ENCODE data around the gene ZNF511. TPM values are rescaled to one million over a fixed set of nuclear protein-coding genes. Genes with fewer than 3 reads are reported as not detected.
"Not testable (repeated sequence)": the region's sequence is repeated elsewhere in the genome, so short reads cannot be mapped to it uniquely, and the experiment has no call there.

The ZNF511 gene
- total RNA-seq, 1 experiment from 2014 or later, result 37.9 TPM

DNA sequence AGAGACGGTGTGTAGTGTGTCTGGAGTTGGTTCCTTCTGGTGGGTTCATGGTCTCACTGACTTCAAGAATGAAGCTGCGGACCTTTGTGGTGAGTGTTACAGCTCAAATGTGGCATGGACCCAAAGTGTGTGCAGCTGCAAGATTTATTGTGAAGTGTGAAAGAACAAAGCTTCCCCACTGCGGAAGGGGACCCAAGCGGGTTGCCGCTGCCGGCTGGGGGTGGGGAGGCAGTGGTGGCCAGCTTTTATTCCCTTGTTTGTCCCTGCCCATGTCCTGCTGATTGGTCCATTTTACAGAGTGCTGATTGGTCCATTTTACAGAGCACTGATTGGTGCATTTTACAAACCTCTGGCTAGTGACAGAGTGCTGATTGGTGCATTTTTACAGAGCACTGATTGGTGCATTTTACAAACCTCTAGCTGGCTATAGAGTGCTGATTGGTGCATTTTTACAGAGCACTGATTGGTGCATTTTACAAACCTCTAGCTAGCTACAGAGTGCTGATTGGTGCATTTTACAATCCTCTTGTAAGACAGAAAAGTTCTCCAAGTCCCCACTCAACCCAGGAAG lies 12.2 kb downstream of the ZNF511 start:
- not testable (repeated sequence) for H3K27ac ChIP-seq; H3K4me3 ChIP-seq; H3K9me3 ChIP-seq (replicated peaks); H3K36me3 ChIP-seq; H3K4me1 ChIP-seq (replicated peaks); DNase-seq (ENCODE audit: low read depth in 1 of 2, low spot score in 2 of 2)
- H3K27me3 ChIP-seq (replicated peaks), result peaks cover 12% of the 10 kb centered on the region

- DNase-seq (ENCODE audit: low read depth in 1 of 2, low spot score in 2 of 2), result not testable (repeated sequence)
Measured at GRCh38 chr10:133322064-133322709, 13.5 kb downstream of the ZNF511 start.

DNA sequence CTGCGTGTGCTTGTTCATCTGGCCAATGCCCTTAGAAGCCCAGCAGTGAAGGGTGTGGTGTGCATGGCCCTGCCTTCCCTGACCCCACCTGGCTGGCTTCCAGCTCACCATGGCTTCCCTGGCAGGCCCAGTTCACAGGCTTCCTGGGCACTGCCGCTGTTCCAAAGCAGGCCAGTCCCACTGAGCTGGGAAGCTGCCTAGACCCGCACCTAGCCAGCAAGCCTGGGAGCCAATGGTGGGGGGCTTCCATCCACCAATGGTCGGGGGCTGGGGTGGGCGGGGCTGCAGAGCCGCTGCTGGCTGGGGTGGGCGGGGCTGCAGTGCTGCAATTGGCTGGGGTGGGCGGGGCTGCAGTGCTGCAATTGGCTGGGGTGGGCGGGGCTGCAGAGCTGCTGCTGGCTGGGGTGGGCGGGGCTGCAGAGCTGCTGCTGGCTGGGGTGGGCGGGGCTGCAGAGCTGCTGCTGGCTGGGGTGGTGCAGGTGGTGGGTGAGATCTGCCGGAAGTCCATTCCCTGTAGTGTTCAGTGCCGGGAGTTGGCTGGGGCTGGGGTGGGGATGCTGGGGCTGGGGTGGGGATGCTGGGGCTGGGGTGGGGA lies 15.6 kb downstream of the ZNF511 start:
- no peaks in the 10 kb centered on the region for H3K4me1 ChIP-seq (replicated peaks)
- H3K9me3 ChIP-seq (replicated peaks), result no peaks in the 10 kb centered on the region
- no peak overlapping the region for H3K4me3 ChIP-seq
- no peak for DNase-seq (ENCODE audit: low read depth in 1 of 2, low spot score in 2 of 2)
- no peaks in the 10 kb centered on the region for H3K36me3 ChIP-seq
- H3K27me3 ChIP-seq (replicated peaks), result peaks cover 40% of the 10 kb centered on the region
- no peak overlapping the region for H3K27ac ChIP-seq

More at GRCh38 chr10:133322064-133322709, 13.5 kb downstream of the ZNF511 start:
- not testable (repeated sequence) for H3K9me3 ChIP-seq (replicated peaks); H3K4me1 ChIP-seq (replicated peaks); H3K36me3 ChIP-seq; H3K27ac ChIP-seq; H3K4me3 ChIP-seq
- H3K27me3 ChIP-seq (replicated peaks), result peaks cover 25% of the 10 kb centered on the region

- Histone ChIP-seq H3K36me3 (no peaks in the 10 kb centered on the region), H3K27ac (no peak overlapping the region), H3K4me1 (replicated peaks) (peaks cover 1% of the 10 kb centered on the region; the same call in 1 of the 2 replicates), H3K27me3 (replicated peaks) (peaks cover 42% of the 10 kb centered on the region), H3K9me3 (replicated peaks) (no peaks in the 10 kb centered on the region), H3K4me3 (no peak overlapping the region)
- DNase-seq (ENCODE audit: low read depth in 1 of 2, low spot score in 2 of 2), result no peak
Measured at GRCh38 chr10:133324857-133325260, 16.1 kb downstream of the ZNF511 start.

DNA sequence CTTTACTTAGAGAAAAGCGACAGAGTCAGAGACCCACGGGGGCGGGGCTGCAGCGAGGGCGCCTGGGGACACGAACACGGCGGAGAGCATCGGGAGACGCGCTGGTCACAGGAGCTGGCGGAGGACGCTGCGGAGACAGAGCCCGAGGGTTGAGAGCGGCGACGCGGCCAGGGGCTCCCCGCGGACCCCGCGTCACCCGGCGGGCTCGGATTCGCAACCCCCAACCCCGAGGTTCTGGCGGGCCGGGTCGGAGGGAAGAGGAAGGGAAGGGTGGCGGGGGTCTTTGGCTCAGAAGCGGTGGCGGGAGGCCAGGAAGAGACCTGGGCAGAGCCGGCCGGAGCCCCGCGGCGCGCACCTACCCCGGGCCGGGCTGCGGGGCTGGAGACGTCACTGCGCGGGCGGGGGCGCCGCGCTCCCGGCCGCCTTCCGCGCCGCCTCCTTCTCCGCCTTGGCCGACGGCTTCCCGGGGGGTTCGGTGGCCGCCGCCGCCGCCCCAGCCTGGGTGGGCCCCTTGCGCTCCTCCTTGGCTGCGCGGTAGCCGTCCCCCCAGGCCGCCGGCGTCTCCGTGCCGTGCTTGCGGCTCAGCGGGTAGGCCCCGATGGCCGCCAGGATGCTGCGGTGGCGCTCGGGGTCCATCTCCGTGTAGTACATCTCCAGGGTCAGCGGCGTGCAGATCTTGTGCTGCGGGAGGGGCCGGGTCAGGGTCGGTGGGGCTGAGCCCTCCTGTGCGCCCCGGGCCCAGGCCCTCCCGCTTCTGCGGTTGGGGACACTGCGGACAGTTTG lies 16.9 kb downstream of the ZNF511 start:
- H3K4me3 ChIP-seq, result no peak overlapping the region

DNA sequence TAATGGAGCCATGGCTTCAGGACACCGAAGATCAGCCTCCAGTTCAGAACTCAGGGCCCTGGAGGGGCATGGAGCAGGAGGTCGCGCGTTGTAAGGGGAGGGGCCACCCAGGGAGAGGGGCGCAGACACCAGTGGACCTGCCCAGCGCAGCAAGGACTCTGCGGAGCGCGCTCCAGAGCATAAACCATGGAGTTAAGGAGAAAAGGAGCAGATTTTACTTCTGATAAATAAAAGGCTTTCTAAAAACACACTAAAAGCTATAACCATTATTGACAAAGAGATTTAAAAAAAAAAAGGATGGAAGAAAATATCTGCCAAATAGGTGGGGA lies 17.5 kb downstream of the ZNF511 start:
- no peak for DNase-seq (ENCODE audit: low read depth in 1 of 2, low spot score in 2 of 2)
- no peak overlapping the region for H3K4me3 ChIP-seq

More for the DNA sequence above, 16.9 kb downstream of the ZNF511 start:
- DNase-seq (ENCODE audit: low read depth in 1 of 2, low spot score in 2 of 2), result no peak
- no peaks in the 10 kb centered on the region for H3K9me3 ChIP-seq (replicated peaks)
- H3K4me1 ChIP-seq (replicated peaks), result peaks cover 3% of the 10 kb centered on the region; the same call in 1 of the 2 replicates
- H3K36me3 ChIP-seq, result no peaks in the 10 kb centered on the region
- no peak overlapping the region for H3K27ac ChIP-seq
- H3K27me3 ChIP-seq (replicated peaks), result peaks cover 42% of the 10 kb centered on the region

GRCh38 chr10:133326745-133327650 lies 18.3 kb downstream of the ZNF511 start:
- H3K27ac ChIP-seq, result no peak overlapping the region
- H3K9me3 ChIP-seq (replicated peaks), result no peaks in the 10 kb centered on the region
- no peaks in the 10 kb centered on the region for H3K36me3 ChIP-seq
- H3K4me1 ChIP-seq (replicated peaks), result peaks cover 3% of the 10 kb centered on the region; the same call in 1 of the 2 replicates
- no peak overlapping the region for H3K4me3 ChIP-seq
- peaks cover 55% of the 10 kb centered on the region for H3K27me3 ChIP-seq (replicated peaks)
- DNase-seq (ENCODE audit: low read depth in 1 of 2, low spot score in 2 of 2), result no peak

More for the DNA sequence above, 17.5 kb downstream of the ZNF511 start:
- H3K27ac ChIP-seq, result no peak overlapping the region
- H3K9me3 ChIP-seq (replicated peaks), result no peaks in the 10 kb centered on the region
- H3K36me3 ChIP-seq, result no peaks in the 10 kb centered on the region
- H3K27me3 ChIP-seq (replicated peaks), result peaks cover 47% of the 10 kb centered on the region
- H3K4me1 ChIP-seq (replicated peaks), result peaks cover 3% of the 10 kb centered on the region; the same call in 1 of the 2 replicates

- no peaks in the 10 kb centered on the region for H3K36me3 ChIP-seq
- no peak overlapping the region for H3K27ac ChIP-seq
- peaks cover 3% of the 10 kb centered on the region; the same call in 1 of the 2 replicates for H3K4me1 ChIP-seq (replicated peaks)
- no peaks in the 10 kb centered on the region for H3K9me3 ChIP-seq (replicated peaks)
- no peak for DNase-seq (ENCODE audit: low read depth in 1 of 2, low spot score in 2 of 2)
- H3K4me3 ChIP-seq, result no peak overlapping the region
- peaks cover 63% of the 10 kb centered on the region for H3K27me3 ChIP-seq (replicated peaks)
Measured at GRCh38 chr10:133327651-133328357, 19.1 kb downstream of the ZNF511 start.

GRCh38 chr10:133328358-133329343 lies 19.9 kb downstream of the ZNF511 start:
- peaks cover 65% of the 10 kb centered on the region for H3K27me3 ChIP-seq (replicated peaks)
- no peak overlapping the region for H3K27ac ChIP-seq
- DNase-seq (ENCODE audit: low read depth in 1 of 2, low spot score in 2 of 2), result no peak
- H3K4me3 ChIP-seq, result no peak overlapping the region
- H3K4me1 ChIP-seq (replicated peaks), result peaks cover 3% of the 10 kb centered on the region; the same call in 1 of the 2 replicates
- H3K36me3 ChIP-seq, result no peaks in the 10 kb centered on the region
- H3K9me3 ChIP-seq (replicated peaks), result no peaks in the 10 kb centered on the region

- Histone ChIP-seq H3K4me3 (no peak overlapping the region), H3K4me1 (replicated peaks) (peaks cover 4% of the 10 kb centered on the region; the same call in 1 of the 2 replicates), H3K36me3 (no peaks in the 10 kb centered on the region), H3K27ac (no peak overlapping the region), H3K9me3 (replicated peaks) (no peaks in the 10 kb centered on the region), H3K27me3 (replicated peaks) (peaks cover 67% of the 10 kb centered on the region)
- peak; percentile 77 to 82 for DNase-seq (ENCODE audit: low read depth in 1 of 2, low spot score in 2 of 2)
Measured at GRCh38 chr10:133329491-133330202, 20.9 kb downstream of the ZNF511 start.

GRCh38 chr10:133332936-133333699 lies 24.4 kb downstream of the ZNF511 start:
- Histone ChIP-seq H3K36me3 (no peaks in the 10 kb centered on the region), H3K27me3 (replicated peaks) (peaks cover 67% of the 10 kb centered on the region), H3K4me1 (replicated peaks) (peaks cover 14% of the 10 kb centered on the region), H3K27ac (no peak overlapping the region), H3K4me3 (no peak overlapping the region), H3K9me3 (replicated peaks) (no peaks in the 10 kb centered on the region)
- no peak for DNase-seq (ENCODE audit: low read depth in 1 of 2, low spot score in 2 of 2)

Measured in SJSA1 (cell line).